TTC549 (cell line): ENCODE results near the gene APOL4.
"Not testable (repeated sequence)": the region's sequence is repeated elsewhere in the genome, so short reads cannot be mapped to it uniquely, and the experiment has no call there.

Experiments used
- FAIRE-seq: peaks from 2 replicates; lab custom pipeline; 2012; peaks lifted over from hg19 to GRCh38; lab: Jason Lieb, UNC

APOL4 gene

DNA sequence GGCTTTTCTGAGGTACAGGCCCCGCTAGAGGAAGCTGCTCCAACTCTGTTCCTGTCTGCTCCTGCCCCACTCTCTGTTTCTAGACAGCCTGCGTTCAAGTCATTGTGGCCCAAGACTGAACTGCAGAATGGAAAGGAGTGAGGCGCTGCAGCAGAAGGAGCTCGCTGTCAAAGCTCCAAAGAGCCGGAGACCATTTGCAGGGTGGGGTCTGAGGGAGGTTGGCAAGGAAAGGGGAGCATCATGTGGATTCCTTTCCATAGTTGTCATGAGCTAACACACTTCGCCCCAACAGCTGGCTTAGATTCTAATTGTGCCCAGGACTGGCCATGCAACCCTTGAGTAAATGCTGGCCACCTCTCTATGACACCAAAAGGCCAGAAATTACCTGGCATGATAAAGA lies 18.8 kb downstream of the APOL4 start:
- FAIRE-seq: no peak

DNA sequence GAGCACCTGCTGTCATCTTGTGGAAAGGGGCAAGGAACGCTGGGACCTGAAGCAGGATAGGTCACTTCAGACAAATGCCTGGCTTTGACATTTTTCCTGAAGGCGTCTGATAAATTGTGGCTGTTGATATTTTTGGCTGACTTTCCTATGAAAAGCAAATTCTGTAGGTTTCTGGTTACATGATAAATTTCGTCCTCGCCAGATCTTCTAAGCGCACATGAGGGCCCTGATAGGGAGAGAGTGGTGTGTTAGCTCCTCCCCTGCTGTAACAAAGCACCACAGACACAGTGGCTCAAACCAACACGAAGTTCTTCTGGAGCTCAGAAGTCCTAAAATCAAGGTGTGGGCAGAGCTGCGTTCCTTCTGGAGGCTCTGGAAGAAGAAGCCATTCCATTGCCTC lies 19.6 kb downstream of the APOL4 start:
- no peak for FAIRE-seq

DNA sequence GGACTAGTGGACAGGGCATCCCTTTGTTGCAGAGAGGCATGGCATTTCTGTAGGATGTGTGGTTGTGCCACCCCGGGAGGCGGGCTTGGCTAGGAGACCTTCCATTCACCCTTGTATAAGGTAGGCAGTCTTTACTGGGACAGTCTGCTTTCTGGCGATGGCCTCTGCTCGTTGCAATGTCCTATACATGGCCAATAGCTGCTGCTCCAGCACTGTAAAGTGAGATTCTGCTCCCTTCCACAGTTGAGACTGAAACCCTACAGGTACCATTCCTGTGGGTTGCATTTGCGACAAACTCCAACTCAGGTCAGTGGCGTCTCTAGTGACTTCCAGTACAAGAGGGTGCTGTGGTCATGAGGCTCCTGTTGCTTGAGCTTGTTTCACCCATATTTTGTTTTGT lies 20.7 kb downstream of the APOL4 start:
- FAIRE-seq: no peak

DNA sequence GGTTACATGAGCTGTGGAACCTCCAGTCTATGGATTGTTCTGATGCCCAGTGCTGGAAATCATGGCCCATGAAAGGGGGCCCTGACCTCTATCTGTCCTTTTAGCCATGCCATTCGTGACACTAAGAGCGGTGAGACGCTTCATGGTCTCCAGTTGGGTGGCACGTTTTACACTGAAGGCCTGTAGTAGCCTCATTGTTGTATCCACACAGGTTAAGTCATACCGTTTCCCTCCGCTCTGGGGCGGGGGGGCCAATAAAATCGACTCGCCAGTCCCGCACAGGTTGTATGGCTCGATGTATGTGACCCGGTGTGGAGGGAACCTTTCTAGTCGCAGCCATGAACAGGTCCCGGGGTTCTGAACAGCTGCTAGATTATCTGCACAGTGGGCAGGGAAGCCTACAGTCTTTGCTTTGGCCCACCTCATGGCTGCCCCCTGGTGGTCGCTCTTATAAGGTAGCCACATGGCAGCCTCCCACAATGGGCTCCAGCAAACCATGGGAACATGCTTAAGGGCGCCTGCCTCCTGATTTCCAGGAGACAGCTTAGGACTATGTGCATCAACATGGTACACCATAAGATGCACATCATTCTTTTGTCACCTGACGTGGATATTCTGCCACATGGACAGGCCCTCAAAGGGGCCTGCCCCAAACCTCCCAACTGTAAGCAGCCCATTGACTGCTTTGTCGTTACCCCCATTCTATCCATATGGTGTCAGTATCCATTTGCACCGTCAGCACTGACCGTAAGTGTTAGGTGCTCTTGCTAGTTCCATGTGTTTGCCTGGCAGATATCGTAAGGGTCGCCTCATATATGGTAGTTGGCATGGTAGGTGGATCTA lies 21.4 kb downstream of the APOL4 start:
- no peak for FAIRE-seq

DNA sequence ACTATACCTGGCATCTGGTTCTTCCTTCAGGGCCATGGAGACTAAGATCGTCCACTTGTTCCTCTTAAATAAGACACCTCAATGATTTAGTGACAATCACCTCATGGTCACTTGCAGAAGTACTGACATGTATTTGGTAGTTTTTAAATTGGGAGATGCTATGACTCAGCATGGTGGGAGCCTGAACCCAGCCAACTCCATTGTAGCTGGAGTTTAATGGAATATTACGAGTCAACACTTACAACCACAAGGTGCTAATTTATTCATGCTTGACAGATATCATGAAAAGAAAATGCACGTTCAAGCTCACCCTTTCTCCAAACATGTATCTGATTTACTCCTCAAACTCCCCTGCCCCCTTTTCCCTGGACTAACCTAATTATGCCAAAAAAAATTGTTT lies 24.4 kb downstream of the APOL4 start:
- FAIRE-seq: no peak

DNA sequence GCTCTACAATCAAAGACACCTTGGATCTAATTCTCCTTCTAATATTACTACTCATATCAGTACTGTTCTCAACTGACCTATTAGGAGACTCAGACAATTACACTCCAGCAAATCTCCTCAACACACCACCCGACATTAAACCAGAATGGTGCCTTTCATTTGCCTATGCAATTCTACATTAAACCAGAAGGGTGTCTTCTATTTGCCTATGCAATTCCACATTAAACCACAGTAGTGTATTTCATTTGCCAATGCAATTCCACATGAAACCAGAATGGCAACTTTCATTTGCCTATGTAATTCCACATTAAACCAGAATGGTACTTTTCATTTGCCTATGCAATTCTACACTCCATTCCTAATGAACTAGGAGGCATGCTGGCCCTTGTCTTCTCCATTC lies 25.7 kb downstream of the APOL4 start:
- no peak for FAIRE-seq

DNA sequence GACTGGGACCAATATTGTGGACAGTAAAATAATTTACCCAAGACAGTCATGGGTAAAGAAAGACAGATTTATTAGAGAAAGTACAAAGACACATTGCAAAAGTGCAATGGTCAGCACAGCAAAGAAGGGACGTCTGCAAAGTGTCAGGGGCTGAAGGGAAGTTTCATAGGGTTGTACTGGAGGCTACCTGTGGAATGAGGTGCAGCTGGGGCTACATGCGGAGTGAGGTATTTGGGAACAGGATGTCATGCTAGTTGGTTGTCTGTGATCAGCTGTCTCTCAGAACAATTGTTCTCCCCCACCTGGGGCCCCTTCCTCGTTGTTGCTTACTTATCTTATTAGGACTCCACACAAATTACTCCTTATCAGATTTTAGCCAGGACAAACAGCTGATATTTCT lies 29.7 kb downstream of the APOL4 start:
- no peak for FAIRE-seq

DNA sequence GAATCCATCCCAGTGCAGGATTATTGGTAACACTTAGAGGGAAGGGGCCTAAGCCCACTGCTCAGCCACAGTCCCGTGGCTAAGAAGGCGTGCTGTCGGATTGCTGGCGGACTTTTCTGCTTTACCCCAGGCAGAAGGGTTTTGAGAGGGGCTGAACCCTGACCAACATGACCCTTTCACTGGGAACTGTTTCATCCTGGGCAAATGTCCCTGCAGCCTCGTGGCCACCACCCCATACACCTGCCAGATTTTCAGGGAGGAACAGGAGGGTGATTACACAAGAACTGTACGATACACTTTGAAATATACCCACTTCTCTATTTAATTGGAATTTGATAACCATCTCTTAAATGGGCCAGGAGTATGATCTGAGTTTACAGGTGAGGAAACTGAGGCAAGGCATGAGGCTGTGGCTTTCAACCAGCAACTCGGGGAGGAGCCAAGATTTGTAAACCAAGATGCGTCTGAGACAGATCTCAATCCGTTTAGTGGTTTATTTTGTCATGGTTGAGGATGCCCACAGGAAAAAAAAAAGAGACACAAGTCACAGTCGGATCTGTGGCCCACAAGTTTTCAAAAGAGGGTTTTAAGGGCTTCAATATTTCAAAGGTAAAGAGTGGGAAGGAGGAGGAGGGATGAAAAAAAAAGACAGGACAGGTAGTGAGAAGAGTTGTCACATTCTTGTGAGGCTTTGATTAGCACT lies 34.9 kb downstream of the APOL4 start:
- no peak for FAIRE-seq

DNA sequence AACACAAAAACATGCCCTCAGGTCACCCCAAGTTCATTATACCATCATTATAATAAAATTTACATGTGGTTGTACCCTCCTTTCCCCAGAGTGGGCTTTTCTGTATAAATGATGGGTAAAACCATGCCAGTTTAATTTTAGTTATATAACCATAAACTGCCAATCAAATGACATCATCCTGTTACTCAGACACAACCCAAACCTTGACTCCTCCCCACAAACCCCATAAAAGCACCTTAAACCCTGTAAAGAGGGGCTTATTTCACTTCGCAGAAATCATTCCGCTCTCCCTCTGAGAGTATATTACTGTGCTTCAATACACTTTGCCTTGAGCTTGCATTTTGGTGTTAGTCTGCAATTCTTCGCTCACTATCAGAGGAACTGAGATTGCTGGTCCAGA lies 35.5 kb downstream of the APOL4 start:
- FAIRE-seq: no peak

DNA sequence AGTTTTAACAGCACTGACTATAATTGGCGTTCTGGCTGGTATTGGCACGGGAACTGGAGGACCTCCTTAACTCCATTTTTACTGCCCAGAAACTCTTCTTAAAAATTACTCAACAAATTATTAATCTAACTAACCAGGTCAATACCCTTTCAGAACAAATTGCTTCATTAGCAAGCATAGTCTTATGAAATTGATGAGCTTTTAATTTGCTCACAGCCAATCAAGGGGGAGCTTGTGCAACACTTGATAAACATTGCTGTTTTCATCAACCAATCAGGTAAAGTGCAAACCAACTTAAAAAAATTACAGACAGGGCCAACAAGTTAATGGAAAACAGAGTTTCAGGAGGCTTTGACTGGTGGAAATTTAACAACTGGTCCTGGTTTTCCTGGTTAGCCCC lies 36.5 kb downstream of the APOL4 start:
- FAIRE-seq: no peak

DNA sequence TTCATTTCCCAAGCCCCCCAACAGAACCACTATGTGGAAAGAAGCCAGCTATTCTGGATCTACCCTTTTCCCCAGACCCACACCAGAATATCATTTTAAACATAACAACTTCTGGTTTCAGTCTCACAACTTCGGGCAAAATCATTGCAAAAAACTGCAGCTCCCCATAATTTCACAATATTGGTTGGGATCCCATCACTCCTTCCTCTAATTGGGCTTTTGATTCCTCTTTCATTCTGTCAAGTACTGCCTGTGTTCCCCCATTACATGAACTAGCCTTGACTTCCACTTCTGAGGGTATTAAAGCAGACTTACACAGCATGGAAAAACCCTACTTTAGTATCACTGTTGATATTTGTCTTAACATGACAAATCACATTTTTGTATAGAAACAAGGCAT lies 37.0 kb downstream of the APOL4 start:
- FAIRE-seq: no peak

DNA sequence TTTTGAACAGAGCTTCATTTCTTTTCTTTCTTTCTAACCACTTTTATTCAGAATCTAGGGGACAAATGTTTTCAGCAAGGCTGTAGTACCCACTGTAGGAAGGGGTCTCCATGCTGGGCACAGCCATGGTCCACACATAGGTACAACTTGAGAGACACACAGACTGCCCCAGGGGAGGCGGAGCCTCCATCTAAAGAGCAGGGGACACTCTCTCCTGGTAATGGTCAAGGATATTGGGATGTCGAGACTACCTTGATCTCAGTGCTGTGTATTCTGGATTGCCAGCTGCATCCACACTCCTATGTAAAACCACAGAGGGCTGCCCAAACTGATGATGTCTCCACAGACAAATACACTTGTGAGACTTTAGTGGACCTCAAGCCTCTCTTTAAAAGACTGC lies 38.1 kb downstream of the APOL4 start:
- no peak for FAIRE-seq

DNA sequence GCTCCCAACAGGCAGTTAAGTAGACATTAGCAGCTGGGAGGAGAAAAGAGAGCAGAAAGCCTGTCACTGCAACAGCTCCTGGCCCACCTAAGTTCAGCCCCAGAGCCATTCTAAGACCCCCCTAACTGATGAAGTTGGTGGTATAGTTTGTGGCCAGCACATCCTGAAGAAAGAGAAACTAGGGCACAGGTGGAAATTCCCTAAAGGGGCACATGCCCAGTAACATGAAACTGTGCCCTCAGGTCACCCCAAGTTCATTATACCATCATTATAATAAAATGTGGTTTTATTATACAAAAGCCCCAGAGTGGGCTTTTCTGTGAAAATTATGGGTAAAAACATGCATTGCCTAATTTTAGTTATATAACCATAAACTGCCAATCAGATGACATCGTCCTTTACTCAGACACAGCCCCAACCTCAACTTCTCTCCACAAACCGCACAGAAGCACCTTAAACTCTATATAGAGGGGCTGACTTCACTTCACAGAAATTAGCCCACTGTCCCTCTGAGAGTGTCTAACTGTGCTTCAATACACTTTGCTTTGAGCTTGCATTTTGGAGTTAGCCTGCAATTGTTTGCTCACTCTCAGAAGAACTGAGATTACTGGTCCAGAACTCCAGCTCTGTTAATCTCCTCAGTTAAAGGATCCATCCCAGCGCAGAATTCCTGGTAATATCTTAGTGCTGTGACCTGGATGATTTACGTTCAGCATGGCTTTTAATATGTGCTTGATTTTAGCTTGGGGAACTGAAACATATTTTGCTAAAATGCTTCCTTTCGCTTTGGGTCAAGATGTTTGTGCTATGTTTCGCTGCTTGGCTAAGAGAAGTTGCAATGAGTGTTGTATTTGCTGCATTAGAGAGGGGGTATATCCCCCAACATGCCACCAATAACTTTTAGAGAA lies 39.2 kb downstream of the APOL4 start:
- no peak for FAIRE-seq

DNA sequence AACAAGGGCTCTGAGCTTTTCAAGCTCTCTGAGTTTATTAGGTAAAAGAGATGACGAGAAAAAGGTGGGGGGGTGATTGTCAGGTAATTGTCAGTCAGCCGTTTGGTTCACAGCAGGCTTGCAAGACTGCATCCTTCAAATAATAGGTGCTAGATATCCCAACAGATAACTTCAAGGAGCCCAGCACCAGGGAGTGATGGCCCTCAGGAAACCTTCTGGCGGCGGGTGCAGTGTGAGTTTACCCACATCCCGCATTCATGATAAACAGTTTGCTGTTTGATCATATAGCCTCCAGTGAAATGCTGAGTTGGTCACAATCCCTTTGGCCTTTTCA lies 39.8 kb downstream of the APOL4 start:
- FAIRE-seq: not testable (repeated sequence)

DNA sequence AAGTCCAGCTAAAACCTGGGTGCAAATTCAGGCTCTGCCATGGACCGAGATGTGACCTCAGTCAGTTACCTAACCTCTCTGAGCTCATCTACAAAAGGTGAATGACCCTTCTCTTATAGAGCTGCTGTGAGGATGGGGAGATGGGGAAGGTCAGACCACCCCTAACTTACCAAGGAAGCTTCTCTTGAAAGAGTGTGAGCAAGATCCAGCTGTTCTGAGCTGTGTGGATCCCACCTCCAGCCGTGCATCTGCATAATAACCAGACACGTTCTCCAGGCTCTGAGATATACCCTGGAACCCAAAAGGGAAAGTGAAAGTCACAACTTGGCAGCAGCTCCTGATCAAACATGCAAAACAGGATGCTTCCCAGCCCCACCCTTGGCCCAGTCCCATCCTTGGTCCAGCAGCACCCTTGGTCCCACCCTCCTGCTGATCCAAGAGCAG lies 41.1 kb downstream of the APOL4 start, which contains the start of gene APOL3:
Gene APOL3 (minus strand): TSS at position 257 of the 444 bp plus-strand sequence. CDS start 11,700 bp downstream, outside the sequence.
- FAIRE-seq: no peak

DNA sequence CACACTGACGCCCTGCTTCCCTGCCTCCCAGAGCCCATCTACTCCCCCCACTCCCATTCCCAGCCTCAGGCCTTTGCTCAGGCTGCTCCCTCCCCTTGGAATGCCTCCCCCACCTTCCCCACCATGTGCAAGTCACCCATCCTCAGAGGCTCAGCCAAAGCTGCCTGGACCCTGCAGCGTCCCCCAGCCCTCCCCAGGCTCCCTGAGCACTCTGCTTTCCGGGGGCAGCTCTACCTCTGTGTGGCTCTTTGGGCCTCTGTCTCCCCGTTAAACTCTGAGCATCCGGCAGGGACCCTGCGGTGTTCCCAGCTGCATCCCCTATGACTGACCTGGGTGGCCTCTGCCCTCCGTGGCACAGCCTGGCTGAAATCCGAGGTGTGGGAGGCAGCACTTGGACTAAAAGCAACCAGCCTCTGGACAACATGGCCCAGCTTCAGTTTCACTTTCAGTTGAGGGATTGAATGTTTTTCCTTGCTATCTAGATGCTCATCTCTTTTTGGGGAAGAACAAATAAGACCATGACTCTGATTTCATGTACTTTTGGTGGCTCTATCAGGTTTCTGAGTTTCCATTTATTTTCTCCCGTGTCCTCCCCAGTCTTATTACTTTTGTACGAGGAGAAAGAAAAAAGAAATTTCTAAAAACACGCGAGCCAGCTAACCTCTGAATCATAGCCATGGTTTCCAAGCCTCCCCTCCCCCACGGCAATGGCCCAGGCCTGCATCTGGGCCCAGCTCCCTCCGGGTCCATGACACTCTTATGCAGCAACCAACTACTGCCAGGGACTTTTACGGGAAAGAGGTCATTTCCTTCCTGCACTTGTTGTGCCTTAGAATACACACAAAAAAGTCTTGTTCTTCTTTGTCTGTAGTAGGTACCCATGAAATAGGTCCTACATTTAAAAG lies 44.8 kb downstream of the APOL4 start:
- FAIRE-seq: no peak

DNA sequence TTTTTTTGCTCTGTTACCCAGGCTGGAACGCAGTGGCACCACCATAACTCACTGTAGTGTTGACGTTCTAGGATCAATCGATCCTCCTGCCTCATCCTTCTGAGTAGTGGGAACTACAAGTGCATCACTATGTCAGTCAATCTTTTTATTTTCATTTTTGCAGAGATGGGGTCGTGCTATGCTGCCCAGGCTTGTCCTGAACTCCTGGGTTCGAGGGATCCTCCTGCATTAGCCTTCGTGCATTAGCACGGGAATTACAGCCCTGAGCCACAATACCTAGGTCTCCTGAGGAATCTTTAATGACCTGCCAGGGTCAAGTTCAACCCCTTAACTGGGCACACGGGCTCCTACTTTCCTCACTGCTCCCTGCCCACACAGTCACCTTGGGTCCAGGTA lies 45.5 kb downstream of the APOL4 start:
- no peak for FAIRE-seq

DNA sequence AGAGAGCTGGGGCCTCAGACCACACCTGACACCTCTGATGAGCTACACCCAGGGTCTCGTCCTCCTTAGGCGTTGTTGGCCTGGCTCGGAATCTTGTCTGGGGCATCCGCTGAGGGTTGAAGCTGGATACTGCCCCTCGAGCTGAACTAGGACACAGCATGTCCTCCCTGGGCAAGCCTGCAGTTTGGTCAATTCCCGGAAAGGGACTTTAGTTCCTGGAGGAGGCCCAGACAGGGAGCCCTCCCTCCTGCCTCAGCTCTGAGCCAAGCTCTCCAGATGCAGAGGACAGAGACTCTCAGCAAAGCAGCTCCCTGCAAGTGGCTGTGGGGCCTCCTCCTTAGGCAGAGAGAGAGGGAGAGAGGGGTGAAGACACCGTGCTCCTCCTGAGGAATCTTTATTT lies 45.9 kb downstream of the APOL4 start:
- FAIRE-seq: no peak

DNA sequence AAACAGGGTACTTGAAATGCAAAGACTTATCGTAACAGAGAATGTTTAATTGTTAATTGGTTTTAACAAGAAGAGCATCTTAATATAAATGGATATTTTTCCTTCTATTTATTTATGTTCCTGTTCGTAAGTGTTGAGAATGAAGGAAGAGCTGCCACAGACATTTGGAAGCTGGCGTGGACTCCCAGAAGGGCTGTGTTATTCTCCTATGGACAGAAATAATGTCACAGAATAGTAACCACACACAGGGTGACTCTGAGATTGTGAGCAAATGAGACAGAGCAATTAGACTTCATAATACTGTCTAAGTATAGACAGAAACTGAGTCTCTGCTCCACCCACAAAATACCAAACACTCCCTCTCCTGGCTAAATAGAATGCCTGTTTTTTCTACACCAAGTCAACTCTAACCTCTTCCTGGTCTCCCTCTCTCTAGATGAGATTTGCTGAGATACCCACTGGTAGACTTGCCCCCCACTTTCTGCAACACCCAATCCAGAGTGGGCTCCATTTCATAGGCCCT lies 47.1 kb downstream of the APOL4 start:
- no peak for FAIRE-seq

DNA sequence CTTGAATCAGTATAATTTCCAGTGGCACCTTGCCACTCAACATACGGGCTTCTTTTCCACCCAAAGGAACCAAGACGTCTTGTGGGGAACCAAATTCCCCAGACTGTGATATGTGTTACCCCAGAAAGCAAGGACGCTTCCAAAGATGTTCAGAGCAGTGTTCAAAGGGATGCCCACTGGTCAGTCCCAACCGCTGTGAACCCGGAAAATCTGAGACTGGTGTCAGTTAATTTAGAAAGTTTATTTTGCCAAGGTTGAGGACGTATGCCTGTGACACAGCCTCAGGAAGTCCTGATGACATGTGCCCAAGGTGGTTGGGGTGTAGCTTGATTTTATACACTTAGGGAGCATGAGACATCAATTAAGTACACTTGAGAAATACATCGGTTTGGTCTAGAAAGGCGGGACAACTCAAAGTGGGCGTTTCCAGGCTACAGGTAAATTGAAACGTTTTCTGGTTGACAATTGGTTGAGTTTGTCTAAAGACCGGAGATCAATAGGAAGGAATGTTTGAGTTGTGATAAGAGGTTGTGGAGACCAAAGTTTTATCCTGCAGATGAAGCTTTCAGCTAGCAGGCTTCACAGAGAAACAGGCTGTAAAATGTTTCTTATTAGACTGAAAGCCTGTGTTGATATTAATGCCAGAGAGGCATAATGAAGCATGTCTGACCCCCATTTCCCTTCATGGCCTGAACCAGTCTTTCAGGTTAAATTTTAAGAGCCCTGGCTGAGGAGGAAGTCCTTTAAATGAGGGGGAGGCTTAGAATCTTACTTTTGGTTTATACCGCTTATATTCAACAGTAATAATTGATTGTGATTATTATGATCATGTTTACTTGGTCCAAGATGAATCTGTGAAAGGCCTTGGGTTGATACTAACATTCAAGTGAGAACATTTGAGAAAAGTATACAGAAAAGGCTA lies 47.8 kb downstream of the APOL4 start:
- FAIRE-seq: no peak
